H9 (cell line): ENCODE data around the gene SLC15A3. TPM values are rescaled to one million over a fixed set of nuclear protein-coding genes. Genes with fewer than 3 reads are reported as not detected.

Experiments used
- DNase-seq: peaks from one replicate; pipeline ENCODE4 v3.0.0-alpha.2; 2017
- H2AFZ ChIP-seq: one replicate; pipeline ENCODE4 v1.6.1; 2013; ENCODE audit warnings: mild to moderate bottlenecking, low read length, control low read depth, moderate library complexity
- H2AK5ac ChIP-seq: 2 replicates; pipeline ENCODE4 v1.6.1; 2013; ENCODE audit warnings: low read length, control low read depth, mixed read lengths; ENCODE audit not compliant: insufficient read length
- H2BK120ac ChIP-seq: one replicate; pipeline ENCODE4 v1.6.1; 2013; ENCODE audit warnings: low read depth, mild to moderate bottlenecking, low read length, control low read depth, inconsistent platforms; ENCODE audit not compliant: poor library complexity, severe bottlenecking
- H2BK12ac ChIP-seq: 2 replicates; pipeline ENCODE4 v1.6.1; 2013; ENCODE audit warnings: low read length, control low read depth, mixed read lengths, low read depth; ENCODE audit not compliant: insufficient read length
- H2BK15ac ChIP-seq: 2 replicates; pipeline ENCODE4 v1.6.1; 2013; ENCODE audit warnings: low read depth, low read length, control low read depth
- H2BK20ac ChIP-seq: one replicate; pipeline ENCODE4 v1.6.1; 2013; ENCODE audit warnings: low read depth, mild to moderate bottlenecking, low read length, control low read depth, inconsistent platforms; ENCODE audit not compliant: poor library complexity, severe bottlenecking
- H2BK5ac ChIP-seq: 2 replicates; pipeline ENCODE4 v1.6.1; 2013; ENCODE audit warnings: low read length, control low read depth, mixed read lengths; ENCODE audit not compliant: insufficient read length
- H3K14ac ChIP-seq: 2 replicates; pipeline ENCODE4 v1.6.1; 2013; ENCODE audit warnings: low read length, control low read depth; ENCODE audit not compliant: insufficient read depth
- H3K18ac ChIP-seq: 2 replicates; pipeline ENCODE4 v1.6.1; 2013; ENCODE audit warnings: low read depth, mild to moderate bottlenecking, mixed read lengths, low read length, control low read depth; ENCODE audit not compliant: insufficient read length
- H3K23ac ChIP-seq: 2 replicates; pipeline ENCODE4 v1.6.1; 2013; ENCODE audit warnings: low read length, control low read depth, mixed read lengths, low read depth; ENCODE audit not compliant: insufficient read length
- H3K23me2 ChIP-seq: 2 replicates; pipeline ENCODE4 v1.6.1; 2013; ENCODE audit warnings: low read depth, mild to moderate bottlenecking, mixed read lengths, low read length, control low read depth; ENCODE audit not compliant: insufficient read length, poor library complexity, severe bottlenecking
- H3K27ac ChIP-seq: 2 replicates; pipeline ENCODE4 v1.5.1; 2013; ENCODE audit warnings: low read length, control low read depth, mixed read lengths, low read depth; ENCODE audit not compliant: insufficient read length
- H3K27me3 ChIP-seq: 2 replicates; pipeline ENCODE4 v1.6.1; 2013; ENCODE audit warnings: low read length, control low read depth, inconsistent platforms; ENCODE audit not compliant: insufficient read depth
- H3K4ac ChIP-seq: 2 replicates; pipeline ENCODE4 v1.6.1; 2013; ENCODE audit warnings: low read depth, mild to moderate bottlenecking, control low read depth, inconsistent platforms, low read length, moderate library complexity
- H3K4me1 ChIP-seq: 2 replicates; pipeline ENCODE4 v1.6.1; 2013; ENCODE audit warnings: low read length, control low read depth, inconsistent platforms; ENCODE audit not compliant: insufficient read depth
- H3K4me2 ChIP-seq: 2 replicates; pipeline ENCODE4 v1.6.1; 2013; ENCODE audit warnings: low read length, control low read depth, mixed read lengths; ENCODE audit not compliant: insufficient read length, insufficient read depth
- H3K56ac ChIP-seq: 2 replicates; pipeline ENCODE4 v1.6.1; 2013; ENCODE audit warnings: low read depth, mild to moderate bottlenecking, mixed read lengths, low read length, control low read depth; ENCODE audit not compliant: insufficient read length
- H3K79me1 ChIP-seq: 2 replicates; pipeline ENCODE4 v1.6.1; 2013; ENCODE audit warnings: low read depth, mild to moderate bottlenecking, moderate library complexity, low read length, control low read depth, inconsistent platforms; ENCODE audit not compliant: insufficient read depth, poor library complexity, severe bottlenecking
- H3K79me2 ChIP-seq: 2 replicates; pipeline ENCODE4 v1.6.1; 2013; ENCODE audit warnings: low read length, control low read depth, inconsistent platforms; ENCODE audit not compliant: insufficient read depth
- H3K9ac ChIP-seq: 2 replicates; pipeline ENCODE4 v1.6.1; 2013; ENCODE audit warnings: low read length, control low read depth, mixed read lengths; ENCODE audit not compliant: insufficient read length; ENCODE audit errors: extremely low read depth
- H3K9me3 ChIP-seq: one replicate; pipeline ENCODE4 v1.6.1; 2013; ENCODE audit warnings: low read depth, low read length, inconsistent platforms; ENCODE audit not compliant: control insufficient read depth
- H3T11ph ChIP-seq: one replicate; pipeline ENCODE4 v1.6.1; 2013; ENCODE audit warnings: mild to moderate bottlenecking, low read length, control low read depth, inconsistent platforms
- H4K20me1 ChIP-seq: one replicate; pipeline ENCODE4 v1.6.1; 2013; ENCODE audit not compliant: control insufficient read depth, insufficient read length, insufficient read depth
- H4K5ac ChIP-seq: 2 replicates; pipeline ENCODE4 v1.6.1; 2013; ENCODE audit warnings: low read depth, mild to moderate bottlenecking, mixed read lengths, low read length, control low read depth; ENCODE audit not compliant: insufficient read length
- H4K8ac ChIP-seq: replicated peaks from 2 replicates; pipeline ENCODE4 v1.6.1; 2013; ENCODE audit warnings: low read length, control low read depth, mixed read lengths, low read depth; ENCODE audit not compliant: insufficient read length
- H4K91ac ChIP-seq: 2 replicates; pipeline ENCODE4 v1.6.1; 2013; ENCODE audit warnings: low read depth, mild to moderate bottlenecking, moderate library complexity, mixed read lengths, low read length, control low read depth; ENCODE audit not compliant: insufficient read length
- H3K27ac Mint-ChIP-seq, 3 experiments: 2 replicates in 2 of 3; 3 replicates in 1 of 3; pipeline ENCODE4 v1.8.0; 2020 to 2021; ENCODE audit warnings: mixed read lengths in 3 of 3, mild to moderate bottlenecking in 1 of 3, moderate library complexity in 1 of 3
- H3K27me3 Mint-ChIP-seq: 2 replicates; pipeline ENCODE4 v1.8.0; 2021; ENCODE audit warnings: low read depth, mild to moderate bottlenecking, moderate library complexity, mixed read lengths
- H3K36me3 Mint-ChIP-seq, 3 experiments: 2 replicates in 2 of 3; 3 replicates in 1 of 3; pipeline ENCODE4 v1.8.0; 2020 to 2021; ENCODE audit warnings: low read depth in 3 of 3, mixed read lengths in 3 of 3; ENCODE audit not compliant: insufficient read depth in 1 of 3
- H3K4me1 Mint-ChIP-seq, 2 experiments: 2 replicates each; pipeline ENCODE4 v1.8.0; 2020; ENCODE audit warnings: mixed read lengths in 2 of 2
- H3K4me3 Mint-ChIP-seq, 2 experiments: 2 replicates in 1 of 2; 3 replicates in 1 of 2; pipeline ENCODE4 v1.8.0; 2020 to 2021; ENCODE audit warnings: mild to moderate bottlenecking in 2 of 2, mixed read lengths in 2 of 2, moderate library complexity in 1 of 2
- H3K9me3 Mint-ChIP-seq, 2 experiments: 2 replicates in 1 of 2; 3 replicates in 1 of 2; pipeline ENCODE4 v1.8.0; 2020; ENCODE audit warnings: mild to moderate bottlenecking in 2 of 2, mixed read lengths in 2 of 2, moderate library complexity in 1 of 2
- WGBS: extraction: QIAGEN DNeasy Blood & Tissue Kit; methylation state at CpG from one replicate; pipeline ENCODE4 v1.1.7; 2013; ENCODE audit warnings: missing lambda C conversion rate, low lambda C conversion rate, mixed read lengths; ENCODE audit not compliant: insufficient read length; ENCODE audit errors: extremely low coverage; 5-methylcytosine and 5-hydroxymethylcytosine counted together
- total RNA-seq: library from RNA; stranded (reverse); gene quantifications from 2 replicates; pipeline ENCODE4 v1.2.1, GENCODE V29; 2021
- TF ChIP-seq, protein P1 (sequence below): fragments of 200-600 bp; sonication (generic); conservative IDR thresholded peaks from 3 replicates; pipeline ENCODE4 v1.8.0; 2021; ENCODE audit warnings: antibody characterized with exemption, mild to moderate bottlenecking

SLC15A3 gene
- total RNA-seq, 1 experiment from 2014 or later: 7.0 TPM

GRCh38 chr11:60899046-60899936 lies 52.7 kb downstream of the SLC15A3 start:
- H3K79me1 ChIP-seq: peaks cover under 1% of the 10 kb centered on the region
- peak overlapping the region in 2 of 3 experiments; percentile 52 to 87; a peak in 4 of 7 replicates for H3K27ac Mint-ChIP-seq

More at GRCh38 chr11:60899046-60899936, 52.7 kb downstream of the SLC15A3 start:
- H3K9me3 ChIP-seq: no peaks in the 10 kb centered on the region
- no peak overlapping the region for H2AFZ ChIP-seq
- H3K4me1 ChIP-seq: no peaks in the 10 kb centered on the region
- TF ChIP-seq, protein P1, sequence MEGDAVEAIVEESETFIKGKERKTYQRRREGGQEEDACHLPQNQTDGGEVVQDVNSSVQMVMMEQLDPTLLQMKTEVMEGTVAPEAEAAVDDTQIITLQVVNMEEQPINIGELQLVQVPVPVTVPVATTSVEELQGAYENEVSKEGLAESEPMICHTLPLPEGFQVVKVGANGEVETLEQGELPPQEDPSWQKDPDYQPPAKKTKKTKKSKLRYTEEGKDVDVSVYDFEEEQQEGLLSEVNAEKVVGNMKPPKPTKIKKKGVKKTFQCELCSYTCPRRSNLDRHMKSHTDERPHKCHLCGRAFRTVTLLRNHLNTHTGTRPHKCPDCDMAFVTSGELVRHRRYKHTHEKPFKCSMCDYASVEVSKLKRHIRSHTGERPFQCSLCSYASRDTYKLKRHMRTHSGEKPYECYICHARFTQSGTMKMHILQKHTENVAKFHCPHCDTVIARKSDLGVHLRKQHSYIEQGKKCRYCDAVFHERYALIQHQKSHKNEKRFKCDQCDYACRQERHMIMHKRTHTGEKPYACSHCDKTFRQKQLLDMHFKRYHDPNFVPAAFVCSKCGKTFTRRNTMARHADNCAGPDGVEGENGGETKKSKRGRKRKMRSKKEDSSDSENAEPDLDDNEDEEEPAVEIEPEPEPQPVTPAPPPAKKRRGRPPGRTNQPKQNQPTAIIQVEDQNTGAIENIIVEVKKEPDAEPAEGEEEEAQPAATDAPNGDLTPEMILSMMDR: peak; percentile 92
- H4K20me1 ChIP-seq: peaks cover 2% of the 10 kb centered on the region
- no peak overlapping the region for H4K8ac ChIP-seq
- no peaks in the 10 kb centered on the region for H3K9me3 Mint-ChIP-seq
- peaks cover 5% of the 10 kb centered on the region; the same call in 1 of the 2 replicates for H3K79me2 ChIP-seq
- no peak overlapping the region for H4K91ac ChIP-seq
- no peak overlapping the region for H3K18ac ChIP-seq
- peaks cover 0 to 4% of the 10 kb centered on the region in 2 experiments; a peak in 2 of 4 replicates for H3K4me1 Mint-ChIP-seq
- peak; percentile 49 for DNase-seq
- no peak overlapping the region; a peak in 1 of 5 replicates for H3K4me3 Mint-ChIP-seq
- no peaks in the 10 kb centered on the region for H3K27me3 Mint-ChIP-seq
- H3T11ph ChIP-seq: no peak overlapping the region
- H3K4ac ChIP-seq: no peak overlapping the region
- WGBS: no CpG with 5 or more reads among the region's 12 CpGs
- no peak overlapping the region for H2AK5ac ChIP-seq
- no peaks in the 10 kb centered on the region for H3K27me3 ChIP-seq
- no peak overlapping the region for H2BK5ac ChIP-seq
- H3K36me3 Mint-ChIP-seq: peaks cover 49 to 91% (median 77%) of the 10 kb centered on the region in 3 experiments; a peak in 6 of 7 replicates
- no peak overlapping the region for H3K23ac ChIP-seq
- no peak overlapping the region for H3K56ac ChIP-seq
- no peak overlapping the region for H3K14ac ChIP-seq
- no peak overlapping the region for H2BK120ac ChIP-seq
- H3K27ac ChIP-seq: no peak overlapping the region
- no peak overlapping the region for H3K4me2 ChIP-seq
- peak overlapping the region; percentile 21 for H2BK12ac ChIP-seq
- no peak overlapping the region for H4K5ac ChIP-seq
- H2BK15ac ChIP-seq: no peak overlapping the region
- H3K23me2 ChIP-seq: no peaks in the 10 kb centered on the region
- H2BK20ac ChIP-seq: no peak overlapping the region
- H3K9ac ChIP-seq: no peak overlapping the region
